ENCODE results near the gene TARS3.
"Not testable (repeated sequence)": the region's sequence is repeated elsewhere in the genome, so short reads cannot be mapped to it uniquely, and the experiment has no call there.

The TARS3 gene

GRCh38 chr15:101723874-101724674, at the start of gene TARS3:
Gene TARS3, minus strand, starts transcription at chr15:101724473. Its CDS starts 86 bp downstream, at chr15:101724387.
- DNase-seq, result peak; percentile 96

DNA sequence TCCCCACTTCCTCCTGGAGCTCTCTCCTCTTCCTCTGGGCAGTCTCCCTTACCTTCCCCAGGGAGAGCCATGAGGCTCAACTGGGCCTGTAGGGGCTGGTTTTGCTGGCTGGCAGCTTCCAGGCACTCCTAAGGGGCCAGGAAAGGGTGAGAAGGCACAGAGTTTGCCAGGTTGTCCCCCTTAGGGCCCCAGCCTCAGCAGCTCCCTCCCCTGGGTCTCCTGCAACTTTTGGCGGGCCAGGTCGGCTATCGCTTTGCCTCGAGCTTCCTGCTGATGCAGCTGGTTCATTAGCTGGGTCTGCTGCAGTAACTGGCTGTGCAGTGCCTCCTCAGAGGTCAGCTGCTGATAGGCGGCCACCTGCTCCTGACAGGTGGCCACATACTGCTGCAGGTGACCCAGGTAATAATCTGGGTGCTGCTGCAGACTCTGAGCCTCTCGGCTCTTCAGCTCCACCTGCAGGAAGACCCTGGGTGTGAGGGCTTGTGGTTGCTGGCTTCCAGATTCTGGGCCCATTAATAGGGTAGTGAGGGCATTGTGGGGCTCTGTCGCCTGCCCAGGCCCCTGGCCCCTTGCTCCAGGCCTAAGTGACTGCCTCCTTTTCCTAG, 49.3 kb upstream of the TARS3 start:
- peak; percentile 30 for DNase-seq

GRCh38 chr15:101772921-101773320, 48.6 kb upstream of the TARS3 start:
- no peak for DNase-seq

GRCh38 chr15:101767083-101767640, 42.9 kb upstream of the TARS3 start:
- not testable (repeated sequence) for DNase-seq

- no peak for DNase-seq
These were observed 41.6 kb upstream of the TARS3 start for GRCh38 chr15:101765772-101766456.

DNA sequence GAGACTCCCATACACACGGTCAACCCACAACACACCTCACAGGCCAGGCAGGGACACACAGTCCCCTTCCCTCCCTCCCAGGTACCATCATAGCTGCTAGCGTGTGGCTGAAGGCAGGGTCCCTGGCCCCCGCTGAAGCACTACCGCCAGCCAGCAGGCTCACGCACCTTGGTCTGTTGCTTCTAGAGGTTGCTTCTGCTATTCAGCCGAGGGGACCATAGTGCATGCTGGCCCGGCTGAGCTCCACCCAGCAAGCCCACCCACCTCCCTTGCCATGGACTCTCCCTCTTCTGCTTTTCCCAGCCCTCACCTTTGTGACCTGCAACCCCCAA, 41.0 kb upstream of the TARS3 start:
- DNase-seq, result not testable (repeated sequence)

DNA sequence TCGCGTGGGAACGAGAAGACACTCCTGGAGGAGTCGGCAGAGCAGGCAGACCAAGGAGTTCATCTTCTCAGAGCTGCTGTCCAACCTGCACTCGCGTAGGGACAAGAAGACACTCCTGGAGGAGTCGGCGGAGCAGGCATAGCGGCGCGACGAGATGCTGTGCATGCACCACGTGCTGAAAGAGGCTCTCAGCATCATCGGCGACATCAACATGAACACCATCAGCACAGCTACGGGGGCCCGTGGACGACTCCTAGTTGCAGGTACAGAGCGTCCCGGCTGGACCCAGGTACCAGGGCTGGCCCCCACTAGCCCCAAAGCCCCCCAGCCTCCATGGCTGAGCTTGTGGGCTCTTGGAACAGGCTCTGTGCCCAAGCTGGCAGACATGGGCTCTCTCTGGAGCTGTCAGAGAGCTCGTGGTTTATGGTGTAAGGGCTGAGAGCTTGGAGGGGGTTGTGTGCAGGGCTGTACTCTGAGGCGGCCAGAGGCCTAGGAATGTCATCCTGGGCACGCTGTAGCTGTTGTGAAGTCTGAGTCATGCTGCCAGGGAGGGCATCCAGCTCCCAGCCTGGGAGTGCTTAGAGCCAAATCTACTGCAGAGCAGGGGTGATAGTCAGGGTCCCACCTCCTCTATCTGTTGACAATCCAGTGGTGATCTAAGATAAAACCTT, 40.5 kb upstream of the TARS3 start:
- not testable (repeated sequence) for DNase-seq

GRCh38 chr15:101746716-101747082, 22.4 kb upstream of the TARS3 start:
- not testable (repeated sequence) for DNase-seq

- not testable (repeated sequence) for DNase-seq
These were observed 10.6 kb upstream of the TARS3 start for GRCh38 chr15:101734837-101735236.

DNA sequence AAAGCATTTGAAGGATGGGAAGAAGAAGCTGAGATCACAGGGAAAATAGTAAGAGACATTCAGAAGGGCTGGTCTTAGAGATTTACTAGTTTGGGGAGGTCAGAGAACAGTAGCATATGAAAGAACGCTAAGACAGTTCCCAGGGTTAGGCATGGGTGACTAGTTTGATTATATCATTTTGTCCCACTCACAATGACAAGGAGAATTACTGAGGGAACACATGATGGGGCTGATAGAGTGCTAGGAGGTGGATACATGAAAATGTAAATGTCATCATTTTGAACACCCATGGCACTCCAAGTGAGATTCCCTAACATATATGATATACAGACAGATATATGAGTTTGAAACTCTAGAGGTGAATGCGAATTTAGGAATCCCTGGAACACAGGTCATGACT, 9.3 kb upstream of the TARS3 start:
- DNase-seq, result no peak

- no peak for DNase-seq
These were observed 8.5 kb upstream of the TARS3 start for GRCh38 chr15:101732772-101733171.

DNA sequence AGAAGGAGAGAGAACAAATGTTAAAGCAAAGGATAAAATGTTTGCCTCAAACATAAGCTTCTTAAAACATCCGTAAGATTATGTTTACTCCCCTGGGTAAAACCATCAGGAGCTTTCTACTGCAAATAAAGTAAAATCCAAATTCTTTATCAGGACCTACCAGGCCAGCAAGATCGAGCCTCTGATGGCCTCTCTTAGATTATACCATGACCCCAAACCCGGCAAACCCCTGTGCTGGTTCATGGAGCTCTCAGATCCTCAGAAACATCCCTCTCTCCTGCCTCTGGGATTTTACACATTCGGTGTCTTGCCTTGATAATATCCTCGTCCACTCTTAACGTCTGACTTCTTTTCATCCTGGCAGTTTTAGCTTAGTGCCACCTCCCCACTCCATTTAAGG, 7.5 kb upstream of the TARS3 start:
- no peak for DNase-seq

DNA sequence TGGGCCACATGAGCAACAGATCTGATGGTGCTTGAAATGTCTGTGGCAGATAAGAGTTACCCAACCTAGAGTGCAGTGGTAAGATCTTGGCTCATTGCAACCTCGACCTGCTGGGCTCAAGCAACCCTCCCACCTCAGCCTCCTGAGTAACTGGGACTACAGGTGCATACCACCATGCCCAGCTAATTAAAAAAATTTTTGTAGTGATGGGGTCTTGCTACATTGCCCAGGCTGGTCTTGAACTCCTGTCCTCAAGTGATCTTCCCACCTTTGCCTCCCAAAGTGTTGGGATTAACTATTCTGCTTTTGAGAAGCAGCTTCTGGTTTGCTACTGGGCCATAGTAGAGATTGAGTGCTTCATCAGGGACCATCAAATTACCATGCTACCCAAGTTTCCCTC, 2.9 kb upstream of the TARS3 start:
- no peak for DNase-seq

DNA sequence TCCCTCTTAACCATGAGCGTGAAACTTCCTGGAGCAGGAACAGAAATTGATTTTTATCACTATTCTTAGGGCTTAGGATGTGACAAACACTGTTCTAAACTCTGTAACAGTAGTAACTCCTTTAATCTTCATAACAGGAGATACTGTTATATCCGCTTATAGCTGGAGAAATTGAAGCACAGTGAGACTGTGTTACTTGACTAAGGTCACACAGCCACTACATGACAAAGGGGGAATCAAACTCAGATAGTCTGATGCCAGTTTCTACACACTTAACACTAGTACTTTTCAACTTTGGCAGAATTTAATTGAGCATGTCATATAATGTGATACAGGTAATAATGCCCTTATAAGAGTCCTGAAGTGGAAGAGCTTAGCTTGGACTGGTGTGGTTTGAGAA, 800 bp upstream of the TARS3 start:
- no peak for DNase-seq

- DNase-seq, result no peak
These were observed 367 bp upstream of the TARS3 start for GRCh38 chr15:101724675-101725005.

- DNase-seq, result peak; percentile 57
These were observed 951 bp downstream of the TARS3 start for GRCh38 chr15:101723171-101723873.

GRCh38 chr15:101718896-101719295, 5.4 kb downstream of the TARS3 start:
- DNase-seq, result no peak

GRCh38 chr15:101712078-101712477, 12.2 kb downstream of the TARS3 start:
- no peak for DNase-seq

DNA sequence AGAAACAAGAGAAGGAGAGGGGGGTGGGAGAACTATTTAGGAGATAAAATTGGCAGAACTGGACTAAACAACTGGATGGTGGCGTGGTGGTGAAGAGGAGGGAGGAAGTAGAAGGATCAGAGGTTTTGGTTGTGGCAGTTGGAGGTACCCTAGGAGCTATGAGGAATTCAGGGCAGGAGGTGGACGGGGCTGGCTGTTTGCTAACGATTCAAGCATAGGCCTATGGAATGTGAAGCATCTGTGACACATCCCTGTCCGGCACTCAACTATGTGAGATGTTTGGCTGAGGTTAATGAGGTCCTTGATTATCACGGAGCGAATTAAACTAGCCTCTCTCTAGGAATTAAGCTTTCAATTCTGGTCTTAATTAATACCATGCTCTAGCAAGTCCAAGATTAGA, 13.5 kb downstream of the TARS3 start:
- DNase-seq, result no peak

GRCh38 chr15:101709466-101709865, 14.8 kb downstream of the TARS3 start:
- no peak for DNase-seq

GRCh38 chr15:101707983-101708382, 16.3 kb downstream of the TARS3 start:
- DNase-seq, result no peak

DNA sequence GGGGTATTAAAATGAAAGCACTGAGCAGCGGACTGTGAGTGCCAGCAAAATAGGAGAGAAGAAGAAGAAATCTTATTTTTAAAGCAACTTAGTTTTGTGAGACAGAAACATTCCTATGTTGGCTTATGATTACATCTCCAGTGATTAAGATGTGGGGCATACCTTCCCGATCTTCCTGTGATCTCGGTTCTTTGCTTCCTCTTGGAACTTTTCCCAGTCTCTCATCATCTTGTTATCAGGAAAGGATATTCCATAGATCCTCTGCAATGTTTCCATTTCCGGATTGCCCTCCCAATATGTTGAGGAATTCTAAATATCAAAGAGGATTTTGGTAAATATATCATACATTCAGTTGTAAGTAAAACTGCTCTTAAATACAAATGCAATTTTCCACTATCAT, 22.2 kb downstream of the TARS3 start:
- DNase-seq, result no peak

DNA sequence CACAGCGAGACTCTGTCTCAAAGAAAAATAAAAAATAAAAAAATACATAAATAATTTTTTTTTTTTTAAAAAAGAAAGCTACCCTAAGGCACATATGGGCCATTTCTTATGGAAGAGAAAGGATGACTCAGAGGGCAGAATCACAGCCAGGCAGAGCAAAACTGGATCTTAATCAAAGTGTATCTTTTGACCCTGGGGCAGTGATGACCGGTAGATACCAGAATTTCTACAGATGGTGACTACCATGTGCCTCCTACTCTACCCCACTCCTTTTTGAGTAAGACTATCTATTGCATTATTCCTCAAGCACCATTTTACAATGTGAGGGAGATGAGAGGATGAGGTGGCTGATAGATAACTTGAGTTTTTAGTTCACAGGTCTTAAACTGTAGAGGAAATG, 26.0 kb downstream of the TARS3 start:
- DNase-seq, result no peak

Data from stimulated activated CD8-positive, alpha-beta memory T cell treated with anti-CD3 and anti-CD28 coated beads, Interleukin-4, amount 100 ng/mL, for 48 hours (primary cell).